KBM-7 (cell line): Measurements from ENCODE around the gene HHAT.

Experiments
- DNase-seq: peaks from one replicate; pipeline ENCODE4 v3.0.0-alpha.2; 2015
- in situ Hi-C: fragments of 300-500 bp; cut with MboI; formaldehyde crosslinking; loops from 2 replicates; pipeline ENCODE4 v1.14.3; 2020; ENCODE audit warnings: low sequenced_read_pairs, low pct_unique_long_range_greater_than_20kb, mixed read lengths

Gene HHAT

GRCh38 chr1:210456731-210457255, 128.1 kb downstream of the HHAT start:
- in situ Hi-C loops: no loop called here
- DNase-seq: no peak

GRCh38 chr1:210457568-210457967, 128.9 kb downstream of the HHAT start:
- in situ Hi-C loops: no loop called here
- no peak for DNase-seq

- no peak for DNase-seq
- in situ Hi-C loops: no loop called here
Measured at GRCh38 chr1:210464519-210465039, 135.9 kb downstream of the HHAT start.

- in situ Hi-C loops: no loop called here
- no peak for DNase-seq
Measured at GRCh38 chr1:210465150-210465549, 136.4 kb downstream of the HHAT start.

GRCh38 chr1:210467440-210468043, 138.8 kb downstream of the HHAT start:
- DNase-seq: no peak
- in situ Hi-C loops: no loop called here

GRCh38 chr1:210469441-210469840, 140.7 kb downstream of the HHAT start:
- in situ Hi-C loops: no loop called here
- no peak for DNase-seq

GRCh38 chr1:210475321-210475720, 146.6 kb downstream of the HHAT start:
- DNase-seq: no peak
- in situ Hi-C loops: no loop called here

- DNase-seq: no peak
- in situ Hi-C loops: no loop called here
Measured at GRCh38 chr1:210475806-210476205, 147.1 kb downstream of the HHAT start.

- in situ Hi-C loops: no loop called here
Measured at GRCh38 chr1:210476730-210477129, 148.0 kb downstream of the HHAT start.

GRCh38 chr1:210477328-210477924, 148.7 kb downstream of the HHAT start:
- in situ Hi-C loops: no loop called here
- DNase-seq: no peak

More at GRCh38 chr1:210476730-210477129, 148.0 kb downstream of the HHAT start:
- DNase-seq: no peak

- DNase-seq: no peak
- in situ Hi-C loops: no loop called here
Measured at GRCh38 chr1:210478820-210479219, 150.1 kb downstream of the HHAT start.

GRCh38 chr1:210482491-210482890, 153.8 kb downstream of the HHAT start:
- DNase-seq: no peak
- in situ Hi-C loops: no loop called here

GRCh38 chr1:210482945-210483617, 154.4 kb downstream of the HHAT start:
- in situ Hi-C loops: no loop called here
- no peak for DNase-seq

GRCh38 chr1:210483821-210484220, 155.1 kb downstream of the HHAT start:
- in situ Hi-C loops: no loop called here

GRCh38 chr1:210487021-210487420, 158.3 kb downstream of the HHAT start:
- in situ Hi-C loops: no loop called here
- no peak for DNase-seq

More at GRCh38 chr1:210483821-210484220, 155.1 kb downstream of the HHAT start:
- no peak for DNase-seq

GRCh38 chr1:210489491-210489890, 160.8 kb downstream of the HHAT start:
- in situ Hi-C loops: no loop called here
- DNase-seq: no peak

GRCh38 chr1:210490781-210491180, 162.1 kb downstream of the HHAT start:
- DNase-seq: no peak
- in situ Hi-C loops: no loop called here

- no peak for DNase-seq
- in situ Hi-C loops: no loop called here
Measured at GRCh38 chr1:210496063-210496462, 167.4 kb downstream of the HHAT start.

GRCh38 chr1:210499956-210500355, 171.3 kb downstream of the HHAT start:
- no peak for DNase-seq
- in situ Hi-C loops: no loop called here

- DNase-seq: no peak
Measured at GRCh38 chr1:210500831-210501230, 172.1 kb downstream of the HHAT start.

More at GRCh38 chr1:210500831-210501230, 172.1 kb downstream of the HHAT start:
- in situ Hi-C loops: no loop called here
